GM21390 (cell line): ENCODE data around the gene COPG2.

Experiments
- ATAC-seq: cut with Tn5 transposase; IDR thresholded peaks from one replicate; pipeline ENCODE4 v1.9.1; 2021; ENCODE audit not compliant: unreplicated experiment

The COPG2 gene

DNA sequence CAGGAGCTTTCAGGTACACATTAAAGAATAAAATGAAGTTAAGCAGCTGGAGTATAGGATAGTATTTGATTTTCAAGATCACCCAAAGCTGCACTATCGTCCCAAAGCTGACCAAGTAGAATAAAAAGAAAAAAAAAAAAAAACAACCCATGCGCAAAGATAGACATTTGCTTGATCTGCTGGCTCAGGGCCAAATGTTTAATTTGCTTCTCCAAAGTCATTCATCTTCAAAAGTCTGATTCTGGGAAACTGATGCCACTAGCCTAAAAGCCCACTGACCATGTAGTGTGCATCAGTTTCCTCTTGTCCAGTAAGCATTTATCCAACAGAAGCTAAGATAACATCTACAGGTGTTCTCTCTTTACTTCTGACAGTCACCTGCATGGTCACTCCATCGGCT, 162.2 kb downstream of the COPG2 start:
- ATAC-seq = no peak

DNA sequence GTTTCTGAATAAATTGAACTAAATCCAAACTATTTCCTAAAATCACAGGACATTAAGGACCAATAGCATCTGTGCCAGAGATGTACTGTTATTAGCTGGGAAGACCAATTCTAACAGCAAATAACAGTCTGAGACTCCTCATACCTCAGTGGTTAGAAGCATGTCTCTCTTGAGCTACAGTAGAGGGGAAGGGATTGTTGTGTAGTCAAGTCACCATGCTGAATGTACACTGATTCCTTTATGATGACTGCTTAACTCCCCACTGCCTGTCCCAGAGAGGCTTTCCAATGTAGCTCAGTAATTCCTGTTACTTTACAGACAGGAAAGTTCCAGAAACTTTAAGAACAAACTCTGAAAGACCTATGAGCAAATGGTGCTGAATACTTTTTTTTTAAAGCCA, 162.8 kb downstream of the COPG2 start:
- ATAC-seq = no peak

DNA sequence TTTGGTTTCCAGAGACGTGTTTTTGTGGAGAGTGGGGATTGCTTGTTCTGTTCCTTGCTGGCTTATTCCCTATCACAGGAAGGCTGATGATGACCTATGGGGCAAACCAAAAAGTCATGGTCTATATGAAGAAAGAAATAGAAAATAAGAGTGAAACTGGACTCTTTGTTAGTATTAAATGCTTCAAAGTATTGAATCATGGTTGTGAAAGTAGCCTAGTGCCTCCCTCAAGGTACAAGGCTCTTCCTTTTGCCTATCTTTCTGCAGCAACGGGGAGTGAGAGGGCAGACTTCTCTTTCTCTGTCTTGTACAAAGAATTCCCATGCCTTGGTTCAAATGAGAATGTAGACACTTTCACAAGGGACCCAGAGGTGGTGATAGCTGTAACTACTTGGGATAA, 167.6 kb downstream of the COPG2 start:
- ATAC-seq = no peak

DNA sequence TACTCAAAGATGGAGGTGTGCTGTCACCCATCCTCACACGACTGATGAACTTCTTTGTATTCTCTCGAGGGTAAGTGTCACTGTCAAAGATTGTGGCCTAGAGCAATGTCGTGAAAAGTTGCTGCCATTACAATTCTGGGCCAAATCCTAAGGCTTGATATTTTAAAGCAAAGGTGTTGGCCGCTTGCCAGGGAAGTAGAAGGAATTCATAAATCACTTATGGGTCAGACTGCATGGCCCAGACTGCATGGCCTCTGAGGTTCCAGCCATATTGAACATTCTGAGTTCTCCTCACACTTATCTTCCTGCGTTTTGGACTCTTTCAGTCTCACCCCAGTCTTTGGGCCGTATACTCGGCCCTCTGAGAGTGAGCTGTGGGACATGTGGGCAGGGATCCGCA, 168.1 kb downstream of the COPG2 start:
- ATAC-seq = no peak

DNA sequence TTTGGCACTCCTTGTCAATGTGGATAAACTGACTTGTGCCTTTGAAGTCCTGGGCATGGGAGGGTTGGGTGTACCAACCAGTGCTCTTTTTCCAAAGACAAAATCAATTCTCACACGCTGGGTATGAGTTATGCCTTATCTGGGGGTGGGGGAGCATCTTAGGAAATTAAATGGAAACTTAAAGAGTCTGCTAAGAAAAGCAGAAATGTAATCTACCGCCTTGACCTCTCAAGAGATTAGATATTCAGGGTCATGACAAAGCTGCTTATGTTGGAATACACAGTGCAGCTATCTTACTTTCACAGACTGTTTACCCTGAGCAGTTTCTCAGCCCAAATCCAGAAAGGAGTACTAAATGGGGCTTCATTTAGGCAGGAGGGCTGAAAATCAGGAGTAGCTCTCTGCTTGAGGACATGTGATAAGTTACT, 174.1 kb downstream of the COPG2 start:
- no peak for ATAC-seq

DNA sequence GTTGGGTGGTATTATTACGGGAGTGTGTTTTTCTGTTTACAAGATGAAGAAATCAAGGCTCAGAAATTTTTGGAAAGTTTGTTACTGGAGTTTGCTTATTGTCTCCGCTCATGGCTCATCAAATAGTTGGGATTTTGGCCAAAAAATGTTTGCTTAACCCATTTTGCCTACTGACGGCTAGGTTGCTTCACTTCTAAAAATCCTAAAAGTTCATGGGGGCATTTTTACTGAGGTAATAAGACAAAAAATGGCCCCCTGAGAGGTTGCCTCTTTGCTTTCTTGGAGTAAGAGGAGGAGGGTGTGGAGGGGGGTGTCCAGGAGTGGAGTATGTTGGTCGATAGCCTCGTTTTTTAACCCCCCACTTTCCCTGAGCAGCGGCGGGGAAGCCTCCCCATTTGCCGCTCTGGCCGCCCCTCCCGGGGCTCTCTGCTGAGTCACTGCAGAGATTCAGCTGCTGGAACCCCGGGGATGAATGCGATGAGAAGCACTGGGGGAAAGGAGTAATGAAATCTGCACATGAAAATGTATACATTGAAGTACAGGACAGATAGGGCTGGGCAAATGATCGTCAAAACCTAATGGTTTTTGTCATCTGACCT, 175.2 kb downstream of the COPG2 start:
- no peak for ATAC-seq

DNA sequence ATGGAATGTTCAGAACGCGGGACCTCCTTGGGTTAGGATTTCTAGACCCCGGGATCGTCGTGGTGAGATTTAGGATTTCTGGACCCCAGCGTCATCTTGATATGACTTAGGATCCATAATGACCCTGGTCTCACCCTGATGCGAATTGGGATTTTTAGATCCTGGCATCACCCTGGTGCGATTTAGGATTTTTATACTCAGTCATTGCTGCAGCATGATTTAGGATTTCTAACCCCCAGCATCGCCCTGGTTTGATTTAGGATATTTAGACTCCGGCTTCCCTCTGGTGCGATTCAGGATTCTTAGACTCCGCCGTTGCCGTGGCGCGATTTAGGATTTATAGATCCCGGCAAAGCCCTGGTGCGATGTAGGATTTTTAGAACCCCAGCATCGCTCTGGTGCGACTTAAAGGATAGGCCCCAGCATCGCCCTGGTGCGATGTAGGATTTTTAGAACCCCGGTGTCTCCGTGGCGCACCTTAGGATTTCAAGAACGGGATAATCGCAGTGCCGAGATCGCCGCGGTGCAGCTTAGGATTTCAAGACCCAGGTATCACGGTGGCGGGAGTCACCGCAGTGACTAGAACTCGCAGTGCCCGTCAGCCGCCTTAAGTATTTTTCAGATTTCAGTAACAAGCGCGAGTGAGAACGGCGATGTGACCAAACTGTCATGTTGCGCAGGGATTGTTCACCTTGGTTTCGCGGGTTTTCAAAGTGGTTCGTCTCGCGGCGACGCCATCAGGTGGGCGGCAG, 175.8 kb downstream of the COPG2 start:
- ATAC-seq = no peak

DNA sequence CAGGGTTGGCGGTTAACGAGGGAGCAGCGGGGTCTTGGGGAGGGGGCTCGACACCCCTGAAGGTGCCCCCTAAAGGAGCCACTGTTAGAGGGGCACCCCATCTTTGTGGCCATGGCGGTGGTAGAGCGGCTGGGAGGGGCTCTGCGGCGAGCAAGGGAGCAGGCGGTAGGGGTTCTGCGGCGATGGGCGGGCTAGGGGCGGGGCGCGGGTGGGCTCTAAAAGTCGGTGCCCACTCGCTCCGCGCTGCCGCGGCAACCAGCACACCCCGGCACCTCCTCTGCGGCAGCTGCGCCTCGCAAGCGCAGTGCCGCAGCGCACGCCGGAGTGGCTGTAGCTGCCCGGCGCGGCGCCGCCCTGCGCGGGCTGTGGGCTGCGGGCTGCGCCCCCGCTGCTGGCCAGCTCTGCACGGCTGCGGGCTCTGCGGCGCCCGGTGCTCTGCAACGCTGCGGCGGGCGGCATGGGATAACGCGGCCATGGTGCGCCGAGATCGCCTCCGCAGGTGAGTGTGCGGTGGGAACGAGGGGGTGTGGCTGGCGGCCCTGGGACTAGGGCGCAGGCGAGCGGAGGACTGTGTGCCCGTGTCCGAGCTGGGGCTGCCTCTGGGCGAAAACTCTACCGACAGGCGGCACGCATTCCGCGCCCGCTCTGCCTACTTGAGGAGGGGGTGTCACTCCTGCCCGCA, 176.6 kb downstream of the COPG2 start, which contains the start of gene MEST:
Gene MEST, plus strand, starts transcription at position 245 of the 682 bp plus-strand sequence. Its CDS starts 229 bp downstream, at position 474.
- ATAC-seq = no peak

DNA sequence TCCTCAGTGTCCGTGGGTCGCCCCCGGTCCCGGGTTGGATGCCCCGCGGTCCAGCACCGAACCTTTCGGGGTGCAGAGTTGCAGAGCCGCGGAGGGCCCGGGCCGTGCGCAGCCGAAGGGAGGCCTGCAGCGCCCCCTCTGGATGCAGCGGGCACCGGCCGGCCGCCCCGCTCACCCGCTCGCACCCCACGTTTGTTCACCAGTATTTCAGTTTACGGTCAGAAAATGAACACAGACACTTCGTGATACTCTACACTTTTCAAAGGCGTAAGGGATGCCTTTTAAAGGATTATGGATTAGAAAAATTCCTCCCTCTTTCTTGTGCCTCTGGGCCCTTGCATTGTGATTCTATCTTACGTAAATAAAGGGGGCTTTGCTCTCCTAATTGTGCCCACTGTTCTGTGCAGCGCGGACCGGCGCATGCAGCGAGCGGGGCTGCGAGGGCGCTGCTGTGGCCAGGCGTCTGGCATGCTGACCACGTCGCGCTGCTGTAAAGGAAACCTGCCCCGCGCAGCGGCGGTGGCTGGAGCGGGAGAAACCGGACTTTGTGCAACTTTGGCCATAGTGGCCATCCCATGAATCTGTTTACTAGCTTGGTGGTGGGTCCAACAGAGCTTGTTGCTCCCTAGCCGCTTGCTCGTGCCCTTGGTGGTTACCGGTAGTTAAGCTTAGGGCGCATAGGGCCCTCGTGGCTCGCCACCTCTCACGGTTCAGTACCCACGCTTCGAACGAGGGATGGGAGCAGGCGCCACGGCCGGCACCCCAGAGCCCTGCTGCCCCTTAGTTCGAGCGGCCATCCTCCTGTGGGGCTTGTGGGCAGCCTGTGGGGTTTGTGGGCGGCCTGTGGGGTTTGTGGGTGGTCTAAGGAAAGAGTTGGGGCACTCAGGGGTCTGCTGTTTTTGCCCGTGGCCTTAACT, 177.4 kb downstream of the COPG2 start:
- no peak for ATAC-seq

DNA sequence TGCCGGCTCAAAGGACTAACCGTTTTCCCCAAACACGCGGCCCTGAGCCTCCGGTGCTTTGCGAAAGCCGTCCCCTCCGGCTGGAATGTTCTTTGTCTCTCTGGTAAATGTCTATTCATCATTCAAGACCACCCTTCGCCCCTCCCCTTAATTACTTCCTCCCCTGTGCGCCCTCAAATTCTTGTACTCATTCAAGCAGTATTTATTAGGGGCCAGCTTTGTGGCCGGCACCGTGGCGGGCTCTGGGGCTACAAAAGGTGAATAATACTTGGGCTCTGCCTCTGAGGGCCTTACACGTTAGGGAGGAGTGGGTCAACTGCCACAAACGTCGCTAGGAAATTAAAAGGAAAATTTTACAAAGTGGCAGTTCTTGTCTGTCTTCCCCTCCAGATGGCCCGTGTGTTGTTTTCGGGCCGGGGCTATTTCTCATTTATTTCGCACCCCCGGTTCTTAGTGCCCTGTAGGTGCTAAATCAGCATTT, 178.2 kb downstream of the COPG2 start:
- no peak for ATAC-seq

DNA sequence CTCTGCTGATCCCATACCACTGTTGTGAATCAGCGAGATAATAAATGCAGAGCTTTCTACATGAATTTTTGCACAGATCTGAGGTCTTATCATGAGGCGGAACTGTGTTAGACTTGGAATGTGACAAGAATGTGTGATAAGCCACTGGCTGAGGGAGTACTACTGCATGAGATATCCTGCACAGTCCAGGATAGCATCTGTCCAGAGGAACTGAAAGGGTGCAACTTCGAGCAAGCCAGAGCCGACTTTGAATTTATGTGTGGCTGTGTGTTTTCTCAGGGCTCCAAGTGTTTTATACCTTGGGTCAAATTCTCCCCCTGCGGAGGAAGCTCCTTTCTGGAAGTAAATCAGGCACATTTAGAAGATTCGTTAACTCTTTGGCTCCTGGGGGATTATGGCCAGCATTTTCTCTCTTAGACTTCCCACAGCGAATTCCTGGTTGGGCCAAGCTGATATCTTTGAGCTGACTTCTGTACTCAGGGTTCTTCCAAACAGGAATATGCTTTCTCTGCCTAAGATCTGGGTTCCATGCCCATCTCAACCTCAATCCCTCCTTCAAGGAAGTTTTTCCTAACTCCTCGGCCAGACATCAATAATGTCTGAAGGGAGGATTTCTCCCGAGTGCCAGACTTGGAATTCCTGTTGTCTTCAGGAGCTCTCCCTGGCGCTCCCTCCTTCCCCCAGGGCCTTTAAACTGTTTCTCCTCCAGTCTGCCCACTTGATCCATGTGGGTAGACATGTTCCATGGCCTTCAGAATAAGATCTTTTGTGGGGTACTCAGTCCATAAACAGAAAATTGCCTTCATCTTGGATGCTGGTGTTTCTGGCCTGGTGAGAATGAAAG, 179.2 kb downstream of the COPG2 start:
- ATAC-seq = no peak

DNA sequence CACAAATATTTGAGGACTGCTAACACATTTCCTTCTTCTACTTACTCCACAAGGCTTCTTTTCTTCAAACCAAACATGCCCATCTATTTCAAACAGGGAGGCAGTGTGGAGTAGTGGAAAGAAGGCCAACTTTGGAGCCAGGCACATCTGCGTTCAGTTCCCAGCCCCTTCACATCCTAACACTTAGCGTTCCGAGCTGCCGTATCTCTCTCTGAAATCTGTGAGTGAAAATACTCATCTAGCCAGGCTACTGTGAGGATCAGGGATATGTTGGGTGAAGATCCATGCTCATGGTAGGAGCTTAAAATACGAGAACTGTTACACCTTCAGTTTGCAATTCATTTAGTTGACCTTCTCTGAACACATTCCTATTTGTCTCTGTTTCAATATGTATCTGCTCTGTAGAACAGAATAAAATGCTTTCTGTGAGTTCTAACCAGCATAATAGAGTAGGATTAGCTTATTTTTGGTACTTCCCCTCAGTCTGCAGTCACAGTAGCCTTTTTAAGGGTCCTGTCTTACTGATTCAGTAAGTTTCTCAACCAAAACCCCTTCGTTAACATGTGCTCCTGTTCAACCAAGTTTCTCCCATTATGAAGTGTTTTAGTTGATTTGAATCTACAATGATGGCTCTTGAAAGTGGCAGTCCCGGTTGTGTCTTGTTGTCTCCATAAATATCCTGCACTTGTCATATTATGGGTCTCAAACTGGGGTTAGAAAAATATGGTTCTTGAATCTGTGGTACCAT, 180.0 kb downstream of the COPG2 start:
- no peak for ATAC-seq

DNA sequence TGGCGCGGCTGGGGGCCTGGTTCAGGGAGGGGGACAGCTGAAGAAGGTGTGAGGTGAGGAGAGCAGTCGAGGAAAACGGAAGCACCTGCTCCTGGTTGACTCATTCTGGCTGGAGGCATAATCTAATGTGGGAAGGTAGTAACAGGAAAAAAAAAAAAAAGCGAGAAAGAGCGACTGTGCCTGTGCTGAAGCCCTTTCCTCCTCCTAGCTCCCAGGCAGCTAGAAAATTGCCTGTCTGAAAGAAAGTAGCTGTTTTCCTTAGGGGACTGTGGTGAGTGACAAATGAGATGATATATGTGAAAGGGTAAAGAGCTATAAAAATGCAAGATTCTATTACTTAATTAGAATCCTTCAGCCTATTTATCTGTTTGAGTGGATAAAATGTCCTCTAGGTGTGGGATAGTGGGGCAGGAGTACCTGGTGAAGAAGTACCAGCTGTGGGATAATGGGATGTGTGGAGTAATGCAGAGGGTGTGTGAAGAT, 181.6 kb downstream of the COPG2 start:
- no peak for ATAC-seq

DNA sequence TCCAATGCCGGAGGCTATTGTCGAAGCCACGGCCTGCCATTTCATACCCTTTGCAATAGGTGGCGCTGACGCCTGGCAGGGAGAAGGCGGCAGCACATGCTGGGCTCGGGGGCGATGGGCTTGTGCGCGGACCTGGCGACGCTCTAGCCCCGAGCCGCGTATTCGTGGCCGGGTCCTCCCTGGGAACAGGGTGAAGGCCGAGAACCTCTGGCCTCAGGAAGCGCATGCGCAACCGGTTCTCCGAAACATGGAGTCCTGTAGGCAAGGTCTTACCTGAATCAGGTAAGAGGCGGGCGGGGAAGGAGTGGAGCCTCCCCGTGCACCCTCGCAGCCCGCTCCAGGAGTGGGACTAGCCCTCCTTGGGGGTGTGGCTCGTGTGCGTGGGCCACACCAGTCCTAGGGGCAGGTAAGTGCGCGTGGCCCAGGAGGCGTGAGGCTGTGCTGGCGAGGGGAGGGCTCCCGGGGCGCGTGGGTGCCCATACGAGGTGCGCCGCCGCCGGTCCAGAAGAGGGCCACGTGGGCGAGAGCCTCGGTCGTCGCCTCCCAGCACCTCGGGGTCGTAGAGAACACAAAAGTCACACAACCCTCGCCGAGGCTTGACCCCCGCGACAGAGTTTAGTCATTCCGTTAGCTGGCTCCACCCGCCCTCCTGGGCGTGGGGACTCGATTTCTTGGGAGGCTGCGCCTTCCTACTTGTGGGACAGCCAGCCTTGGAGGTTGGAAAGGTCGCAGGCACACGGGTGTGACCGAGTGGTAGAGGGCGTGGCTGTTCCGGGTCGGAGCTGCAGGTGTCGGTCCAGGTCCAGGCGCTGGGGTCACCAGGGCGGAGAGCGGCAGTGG, 182.2 kb downstream of the COPG2 start:
- no peak for ATAC-seq

DNA sequence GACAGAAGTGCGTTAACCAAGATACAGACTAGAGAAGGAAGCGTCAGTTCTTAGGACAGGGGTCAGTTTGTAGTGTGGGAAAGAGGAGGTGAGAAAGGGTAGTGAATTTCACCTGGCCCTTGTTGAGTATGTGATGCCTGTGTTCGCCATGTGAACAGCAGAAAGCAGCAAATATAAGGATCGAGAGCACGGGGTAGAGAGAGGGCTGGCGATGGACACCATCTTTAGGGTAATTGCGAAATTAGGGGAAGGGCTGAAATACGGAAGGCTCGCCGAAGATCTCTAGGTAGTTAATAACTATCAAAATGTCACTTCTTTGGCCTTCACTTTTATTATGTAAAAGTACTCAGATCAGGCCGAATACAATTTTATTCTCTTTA, 182.8 kb downstream of the COPG2 start:
- ATAC-seq = no peak

DNA sequence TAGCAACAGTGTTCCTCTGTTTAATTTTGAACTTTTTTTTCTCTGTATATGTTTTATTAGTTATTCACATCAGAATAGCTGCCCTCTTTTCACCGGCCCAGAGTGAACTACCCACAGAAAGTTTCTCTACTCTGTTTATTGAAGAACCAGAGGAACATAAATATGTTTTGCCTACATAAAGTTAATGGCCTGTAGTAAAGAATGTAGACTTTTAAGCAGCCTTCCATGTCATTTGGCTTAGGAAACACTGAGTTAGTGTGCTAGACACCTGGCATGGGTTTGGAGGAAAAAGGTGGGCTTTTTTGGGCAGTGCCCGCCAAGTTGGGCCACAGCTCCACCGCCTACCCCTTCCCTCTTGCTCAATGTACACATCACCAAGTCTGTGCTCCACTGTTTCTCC, 185.5 kb downstream of the COPG2 start:
- ATAC-seq = no peak

DNA sequence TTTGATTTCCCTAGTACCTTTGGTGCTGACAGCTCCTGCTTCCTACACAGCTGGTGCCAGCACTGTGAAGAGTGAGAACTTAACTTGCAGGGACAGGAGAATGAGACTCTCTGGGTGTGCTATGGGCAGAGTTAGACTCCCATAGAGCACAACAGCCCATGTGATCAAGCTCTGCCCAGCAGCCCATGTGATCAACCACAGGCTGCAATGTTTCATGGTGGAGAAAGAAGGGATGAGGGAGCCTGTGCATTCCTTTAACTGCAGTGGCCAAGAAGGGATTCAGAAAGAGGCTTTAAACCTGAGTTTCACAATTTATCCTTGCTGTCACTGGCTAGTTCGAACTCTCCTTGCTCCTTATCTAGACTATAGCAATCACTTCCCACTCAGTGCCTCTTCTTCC, 186.7 kb downstream of the COPG2 start:
- ATAC-seq = no peak

DNA sequence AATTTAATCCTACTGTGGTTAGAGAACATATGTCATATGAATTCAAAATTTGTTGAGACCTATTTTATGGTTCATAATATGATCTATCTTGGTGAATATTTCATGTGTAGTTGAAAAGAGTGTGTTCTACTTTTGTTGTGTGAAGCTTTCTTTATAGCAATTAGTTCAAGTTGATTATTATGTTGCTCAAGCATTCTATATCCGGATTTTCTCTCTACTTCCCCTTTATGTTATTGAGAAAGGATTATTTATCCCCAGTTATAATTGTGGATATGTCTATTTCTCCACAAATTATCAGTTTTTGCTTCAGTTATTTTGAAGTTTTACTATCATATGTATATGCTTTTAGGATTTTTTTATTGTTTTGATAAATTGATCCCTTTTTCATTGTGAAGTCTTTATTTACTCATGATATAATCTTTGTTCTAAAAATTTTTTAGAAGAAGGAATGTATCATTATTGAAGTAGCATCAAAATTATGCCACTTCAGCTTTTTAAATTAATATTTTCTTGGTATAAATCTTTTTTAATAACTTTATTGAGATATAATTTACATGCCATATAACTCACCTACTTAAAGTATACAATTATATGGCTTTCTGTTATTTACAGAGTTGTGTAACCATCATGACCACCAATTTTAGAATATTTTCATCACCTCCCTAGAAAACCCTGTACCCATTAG, 188.7 kb downstream of the COPG2 start:
- no peak for ATAC-seq
